Psoas muscle (tissue), 8 donors: ENCODE results near the gene CSNK1A1. TPM values are rescaled to one million over a fixed set of nuclear protein-coding genes. Genes with fewer than 3 reads are reported as not detected.
A peak's percentile ranks its signal among the peaks of the same experiment; 100 is the strongest.

Experiments
- ATAC-seq, 4 donors: fragments of 200-7000 bp; cut with Tn5 transposase; one replicate each; pipeline ENCODE4 v1.9.1; 2020; ENCODE audit warnings: moderate library complexity in 3 of 4, mild to moderate bottlenecking in 2 of 4
- DNase-seq, 2 donors: peaks; one replicate each; pipeline ENCODE4 v3.0.0-alpha.2; 2020
- H3K27ac ChIP-seq: fragments of 200-600 bp; one replicate; pipeline ENCODE4 v1.8.0; 2022
- H3K27me3 ChIP-seq, 3 donors: fragments of 200-600 bp in 1 of 3; one replicate each; pipeline versions ENCODE4 v1.6.1 to v1.8.0; 2013 to 2022; ENCODE audit warnings: low read length in 2 of 3, mild to moderate bottlenecking in 2 of 3, moderate library complexity in 1 of 3; ENCODE audit not compliant: insufficient read depth in 3 of 3
- H3K36me3 ChIP-seq, 2 donors: fragments of 200-600 bp in 1 of 2; one replicate each; pipeline versions ENCODE4 v1.6.1 to v1.8.0; 2013 to 2022; ENCODE audit warnings: low read depth in 1 of 2, mild to moderate bottlenecking in 1 of 2, moderate library complexity in 1 of 2; ENCODE audit not compliant: insufficient read depth in 1 of 2
- H3K4me1 ChIP-seq: fragments of 200-600 bp; one replicate; pipeline ENCODE4 v1.8.0; 2022
- H3K4me3 ChIP-seq: fragments of 200-600 bp; one replicate; pipeline ENCODE4 v1.8.0; 2022; ENCODE audit warnings: mild to moderate bottlenecking
- H3K9me3 ChIP-seq: fragments of 200-600 bp; one replicate; pipeline ENCODE4 v1.8.0; 2022
- WGBS, 3 donors: extraction: QIAGEN DNeasy Blood & Tissue Kit; methylation state at CpG; one replicate each; pipeline versions ENCODE4 v1.1.6 to v1.1.7; 2013; 5-methylcytosine and 5-hydroxymethylcytosine counted together
- intact Hi-C, 2 donors: fragments of 100-400 bp; cut with DNase I; formaldehyde crosslinking; loops; one replicate each; pipeline versions ENCODE4 v1.11.0 to v1.14.2; 2022
- polyA plus RNA-seq, 3 donors: library from polyadenylated mRNA; stranded (reverse); fragments of 200-250 nt; gene quantifications; one replicate each; pipeline ENCODE4 v1.2.3, GENCODE V29; 2013
- total RNA-seq, 4 donors: library from RNA; stranded (reverse); fragmentation: NEBNext Ultra II Directional in 2 of 4; extraction: Animal tissue kit (Norgen Biotek cat#: 25700) in 2 of 4; gene quantifications; one replicate each; pipeline versions ENCODE4 v1.2.1 to v1.2.4, GENCODE V29; 2021 to 2023
- TF ChIP-seq, protein P1 (sequence below): fragments of 200-600 bp; IDR thresholded peaks from one replicate; pipeline ENCODE4 v1.8.0; 2022; ENCODE audit warnings: antibody characterized with exemption
- donor health status: healthy with polysubstance abuse.
- donor health status: DM: no; HTN: no; CAD: no; lungs with moderate emphysema.
- donor health status: Bipolar disorder and iron deficiency.
- donor health status: healthy.
- donor health status: DM: yes; HTN: yes; CAD: no.
- donor health status: DM: no; HTN: no; CAD: no.
- donor health status: DM: no; HTN: no; CAD: no.
- donor health status: DM: yes; HTN: yes; CAD: no.

The CSNK1A1 gene
- total and polyA plus RNA-seq, 7 donors, result 73.6 to 394 (median 201) TPM

DNA sequence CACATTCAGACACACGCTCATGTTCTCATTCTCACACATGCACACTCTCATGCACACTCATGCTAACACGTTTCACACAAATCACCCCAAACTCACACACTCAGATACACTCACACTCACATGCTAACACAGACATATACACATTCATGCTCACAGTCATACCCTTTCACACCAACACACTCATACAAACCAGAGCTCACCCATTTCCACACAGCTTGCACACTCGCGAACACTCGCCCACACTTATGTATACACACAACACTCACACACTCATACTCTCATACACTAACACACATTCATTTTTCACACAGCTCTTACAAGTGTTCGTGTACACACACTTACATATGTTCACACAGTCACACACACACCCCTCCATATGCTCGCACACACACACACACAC is 108.0 kb downstream of the CSNK1A1 start:
- Histone ChIP-seq H3K27me3 (no peaks in the 10 kb centered on the region), H3K9me3 (no peaks in the 10 kb centered on the region), H3K36me3 (no peaks in the 10 kb centered on the region), H3K27ac (peak overlapping the region; percentile 73), H3K4me1 (peaks cover 22% of the 10 kb centered on the region), H3K4me3 (no peak overlapping the region)
- intact Hi-C loops, result loop anchor here (2.0 to 5.0 kb wide), 4 partner anchors 44 to 174 kb away; no protein-coding TSS in a partner anchor
- DNase-seq (no peak), ATAC-seq (no peak)
- TF ChIP-seq, protein P1, sequence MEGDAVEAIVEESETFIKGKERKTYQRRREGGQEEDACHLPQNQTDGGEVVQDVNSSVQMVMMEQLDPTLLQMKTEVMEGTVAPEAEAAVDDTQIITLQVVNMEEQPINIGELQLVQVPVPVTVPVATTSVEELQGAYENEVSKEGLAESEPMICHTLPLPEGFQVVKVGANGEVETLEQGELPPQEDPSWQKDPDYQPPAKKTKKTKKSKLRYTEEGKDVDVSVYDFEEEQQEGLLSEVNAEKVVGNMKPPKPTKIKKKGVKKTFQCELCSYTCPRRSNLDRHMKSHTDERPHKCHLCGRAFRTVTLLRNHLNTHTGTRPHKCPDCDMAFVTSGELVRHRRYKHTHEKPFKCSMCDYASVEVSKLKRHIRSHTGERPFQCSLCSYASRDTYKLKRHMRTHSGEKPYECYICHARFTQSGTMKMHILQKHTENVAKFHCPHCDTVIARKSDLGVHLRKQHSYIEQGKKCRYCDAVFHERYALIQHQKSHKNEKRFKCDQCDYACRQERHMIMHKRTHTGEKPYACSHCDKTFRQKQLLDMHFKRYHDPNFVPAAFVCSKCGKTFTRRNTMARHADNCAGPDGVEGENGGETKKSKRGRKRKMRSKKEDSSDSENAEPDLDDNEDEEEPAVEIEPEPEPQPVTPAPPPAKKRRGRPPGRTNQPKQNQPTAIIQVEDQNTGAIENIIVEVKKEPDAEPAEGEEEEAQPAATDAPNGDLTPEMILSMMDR, result no peak
- 88 to 96% (median 95%) methylated on average over 7 of the region's 7 CpGs for WGBS, 3 donors

DNA sequence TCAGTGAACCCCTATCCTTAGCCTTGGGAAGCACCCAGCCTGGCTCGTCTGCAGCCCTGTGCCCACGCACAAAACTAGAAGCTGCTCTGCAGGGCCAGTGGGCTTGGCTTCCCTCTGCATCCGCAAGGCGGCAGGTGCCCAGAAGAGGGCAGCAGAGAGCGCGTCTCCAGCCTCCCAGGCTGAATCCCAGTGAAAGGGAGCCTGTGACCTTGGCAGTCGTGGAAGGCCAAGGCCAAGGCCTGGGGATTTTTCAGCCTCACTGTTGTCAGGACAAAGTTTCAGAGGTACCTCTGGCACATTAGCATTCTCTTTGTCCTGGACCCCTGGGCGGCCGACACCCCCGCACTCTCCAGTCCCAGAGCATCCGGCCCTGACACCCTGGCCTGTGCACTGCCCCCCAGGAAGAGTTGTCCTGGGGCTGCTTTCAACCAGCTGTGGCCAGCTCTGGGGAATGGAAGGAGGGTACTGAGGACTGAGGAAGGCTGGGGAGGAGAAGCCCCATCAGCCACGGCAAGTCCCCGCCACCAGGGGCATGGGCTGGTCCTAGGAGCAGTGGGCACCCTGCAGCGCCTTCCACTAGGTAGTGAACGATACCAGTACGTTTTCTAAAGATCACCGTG is 108.6 kb downstream of the CSNK1A1 start:
- H3K4me1 ChIP-seq, result peaks cover 22% of the 10 kb centered on the region
- 40 to 44% (median 43%) methylated on average over 17 of the region's 17 CpGs for WGBS, 3 donors
- intact Hi-C loops, result loop anchor here (2.0 to 5.0 kb wide), 4 partner anchors 44 to 175 kb away; no protein-coding TSS in a partner anchor
- no peaks in the 10 kb centered on the region for H3K36me3 ChIP-seq
- DNase-seq (peak; percentile 82 to 91), ATAC-seq (peak; percentile 91 to 95 (median 92))
- H3K4me3 ChIP-seq, result no peak overlapping the region
- H3K27me3 ChIP-seq, result no peaks in the 10 kb centered on the region
- no peaks in the 10 kb centered on the region for H3K9me3 ChIP-seq
- TF ChIP-seq, protein P1, result peak; percentile 93
- peak overlapping the region; percentile 73 for H3K27ac ChIP-seq

Other genes with a start within 250 kb of the CSNK1A1 start
- 10 to 100 TPM in 2 of 4 donors, 1 to 10 TPM in 2; 8.8 to 11.1 (median 9.5) TPM for gene GRPEL2, start 205.9 kb downstream of the CSNK1A1 start, total RNA-seq
- gene GRPEL2, start 205.9 kb downstream of the CSNK1A1 start, polyA plus RNA-seq, result 10 to 100 TPM in 2 of 3 donors, 1 to 10 TPM in 1; 4.7 to 11.6 (median 11.0) TPM
- gene PCYOX1L, start 193.4 kb downstream of the CSNK1A1 start, total RNA-seq, result 1 to 10 TPM in 1 of 4 donors, under 1 TPM in 3; 0.65 to 2.7 (median 0.84) TPM
- gene PCYOX1L, start 193.4 kb downstream of the CSNK1A1 start, polyA plus RNA-seq, result 1 to 10 TPM in 1 of 3 donors, under 1 TPM in 2; 0.28 to 1.1 (median 0.70) TPM
- gene IL17B, start 172.1 kb downstream of the CSNK1A1 start, total RNA-seq, result under 1 TPM in 1 of 4 donors, not detected in 3; 0.58 TPM
- gene IL17B, start 172.1 kb downstream of the CSNK1A1 start, polyA plus RNA-seq, result under 1 TPM in 2 of 3 donors, not detected in 1; 0.08 to 0.42 TPM
- 10 to 100 TPM in 3 of 4 donors, 1 to 10 TPM in 1; 9.0 to 29.3 (median 18.7) TPM for gene ARHGEF37, start 30.1 kb upstream of the CSNK1A1 start, total RNA-seq
- 10 to 100 TPM in 2 of 3 donors, 1 to 10 TPM in 1; 2.3 to 13.4 (median 13.0) TPM for gene ARHGEF37, start 30.1 kb upstream of the CSNK1A1 start, polyA plus RNA-seq
- gene PPARGC1B, start 178.9 kb upstream of the CSNK1A1 start, total RNA-seq, result 1 to 10 TPM; 4.6 to 9.5 (median 6.8) TPM
- gene PPARGC1B, start 178.9 kb upstream of the CSNK1A1 start, polyA plus RNA-seq, result 1 to 10 TPM in 2 of 3 donors, under 1 TPM in 1; 0.93 to 3.1 (median 2.1) TPM